ENCODE data around the gene SFTPB.

The SFTPB gene

DNA sequence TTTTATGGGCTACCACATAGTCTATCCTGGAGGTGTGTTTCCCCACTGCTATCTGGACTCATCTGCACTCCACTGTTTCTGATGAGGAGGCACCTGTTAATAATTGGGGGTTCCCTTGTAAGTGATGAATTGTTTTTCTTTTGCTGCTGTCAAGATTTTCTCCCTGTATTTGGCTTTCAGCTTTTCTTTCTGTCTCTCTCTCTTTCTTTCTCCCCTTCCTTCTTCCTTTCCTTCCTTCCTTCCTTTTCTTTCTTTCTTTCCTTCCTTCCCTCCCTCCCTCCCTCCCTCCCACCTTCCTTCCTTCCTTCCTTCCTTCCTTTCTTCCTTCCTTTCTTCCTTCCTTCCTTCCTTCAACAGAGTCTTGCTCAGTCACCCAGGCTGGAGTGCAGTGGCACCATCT lies 35.3 kb upstream of the SFTPB start:
- TF ChIP-seq, protein P1, sequence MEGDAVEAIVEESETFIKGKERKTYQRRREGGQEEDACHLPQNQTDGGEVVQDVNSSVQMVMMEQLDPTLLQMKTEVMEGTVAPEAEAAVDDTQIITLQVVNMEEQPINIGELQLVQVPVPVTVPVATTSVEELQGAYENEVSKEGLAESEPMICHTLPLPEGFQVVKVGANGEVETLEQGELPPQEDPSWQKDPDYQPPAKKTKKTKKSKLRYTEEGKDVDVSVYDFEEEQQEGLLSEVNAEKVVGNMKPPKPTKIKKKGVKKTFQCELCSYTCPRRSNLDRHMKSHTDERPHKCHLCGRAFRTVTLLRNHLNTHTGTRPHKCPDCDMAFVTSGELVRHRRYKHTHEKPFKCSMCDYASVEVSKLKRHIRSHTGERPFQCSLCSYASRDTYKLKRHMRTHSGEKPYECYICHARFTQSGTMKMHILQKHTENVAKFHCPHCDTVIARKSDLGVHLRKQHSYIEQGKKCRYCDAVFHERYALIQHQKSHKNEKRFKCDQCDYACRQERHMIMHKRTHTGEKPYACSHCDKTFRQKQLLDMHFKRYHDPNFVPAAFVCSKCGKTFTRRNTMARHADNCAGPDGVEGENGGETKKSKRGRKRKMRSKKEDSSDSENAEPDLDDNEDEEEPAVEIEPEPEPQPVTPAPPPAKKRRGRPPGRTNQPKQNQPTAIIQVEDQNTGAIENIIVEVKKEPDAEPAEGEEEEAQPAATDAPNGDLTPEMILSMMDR (conservative IDR thresholded peaks at IDR 0.05; ENCODE audit: low read depth): no peak
- no peak for DNase-seq (ENCODE audit: low spot score)
- ChIA-PET CTCF (interaction anchor here (0.7 kb wide), 1 partner anchor 66 kb away, joined by 3 read pairs; no protein-coding TSS in a partner anchor), POLR2A (ENCODE audit: low non-redundant PET) (no interaction called here)
- H3K27ac ChIP-seq: peak overlapping the region; percentile 27; the same call in 1 of the 2 replicates

DNA sequence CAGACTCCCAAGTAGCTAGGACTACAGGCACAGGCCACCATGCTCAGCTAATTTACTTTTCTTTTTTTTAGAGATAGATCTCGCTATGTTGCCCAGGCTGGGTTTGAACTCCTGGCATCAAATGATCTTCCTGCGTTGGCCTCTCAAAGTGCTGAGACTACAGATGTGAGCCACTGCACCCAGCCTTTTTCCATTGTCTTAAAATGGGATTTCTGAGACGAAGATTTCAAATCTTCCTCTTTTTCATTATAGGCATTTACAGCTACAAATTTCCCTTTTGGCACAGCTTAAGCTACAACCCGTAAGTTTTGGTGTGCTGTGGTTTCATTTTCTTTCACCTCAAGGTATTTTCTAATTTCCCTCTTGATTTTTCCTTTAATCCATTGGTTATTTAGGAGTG lies 34.8 kb upstream of the SFTPB start:
- POLR2A ChIA-PET (ENCODE audit: low non-redundant PET): no interaction called here
- CTCF ChIA-PET: interaction anchor here (0.8 kb wide), 1 partner anchor 65 kb away, joined by 4 read pairs; no protein-coding TSS in a partner anchor
- DNase-seq (ENCODE audit: low spot score): no peak

DNA sequence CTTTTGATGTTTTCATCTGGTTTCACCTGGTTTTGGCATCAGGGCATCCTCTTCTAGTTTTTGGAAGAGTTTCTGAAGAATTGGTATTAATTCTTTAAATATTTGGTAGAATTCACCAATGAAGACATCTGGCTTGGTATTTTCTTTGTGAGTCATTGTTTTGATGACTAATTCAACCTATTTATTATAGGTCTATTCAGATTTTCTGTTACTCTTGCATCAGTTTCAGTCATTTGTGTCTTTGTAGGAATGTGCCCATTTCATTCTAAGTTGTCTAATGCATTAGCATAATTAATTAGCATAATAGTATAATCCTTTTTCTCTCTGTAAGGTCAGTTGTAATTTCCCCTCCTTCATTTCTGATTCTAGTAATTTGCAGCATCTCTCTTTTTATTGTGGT lies 34.2 kb upstream of the SFTPB start:
- TF ChIP-seq, protein P1 (conservative IDR thresholded peaks at IDR 0.05; ENCODE audit: low read depth): no peak
- CTCF ChIA-PET: interaction anchor here (0.8 kb wide), 1 partner anchor 65 kb away, joined by 4 read pairs; no protein-coding TSS in a partner anchor
- DNase-seq (ENCODE audit: low spot score): peak; percentile 55
- POLR2A ChIA-PET (ENCODE audit: low non-redundant PET): no interaction called here
- no peak overlapping the region for H3K27ac ChIP-seq

More for the DNA sequence above, 34.8 kb upstream of the SFTPB start:
- no peak overlapping the region for H3K27ac ChIP-seq
- TF ChIP-seq, protein P1 (conservative IDR thresholded peaks at IDR 0.05; ENCODE audit: low read depth): no peak

DNA sequence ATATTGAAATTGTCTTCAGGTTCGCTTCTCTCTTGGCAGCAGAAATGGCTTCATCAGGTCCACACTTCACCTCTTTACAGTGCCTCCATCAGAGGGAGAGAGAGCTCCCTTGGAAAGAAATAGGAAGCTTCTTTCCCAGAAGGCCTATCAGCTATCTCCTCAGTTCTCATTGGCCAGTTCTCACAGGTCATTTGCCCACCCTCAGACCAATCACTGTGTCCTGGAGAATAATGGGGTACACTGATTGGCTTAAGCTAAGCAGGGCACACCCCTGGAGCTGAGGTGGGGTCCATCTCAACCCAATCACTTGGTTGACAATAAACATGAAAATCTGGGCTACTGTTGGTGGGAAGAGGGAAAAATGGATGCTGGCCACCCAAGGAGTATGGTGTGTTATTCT lies 31.3 kb upstream of the SFTPB start:
- TF ChIP-seq, protein P1 (conservative IDR thresholded peaks at IDR 0.05; ENCODE audit: low read depth): no peak
- CTCF ChIA-PET: interaction anchor here (1.0 kb wide), 1 partner anchor 9 kb away, joined by 5 read pairs; no protein-coding TSS in a partner anchor
- no peak for DNase-seq (ENCODE audit: low spot score)
- no peak overlapping the region for H3K27ac ChIP-seq
- POLR2A ChIA-PET (ENCODE audit: low non-redundant PET): no interaction called here

DNA sequence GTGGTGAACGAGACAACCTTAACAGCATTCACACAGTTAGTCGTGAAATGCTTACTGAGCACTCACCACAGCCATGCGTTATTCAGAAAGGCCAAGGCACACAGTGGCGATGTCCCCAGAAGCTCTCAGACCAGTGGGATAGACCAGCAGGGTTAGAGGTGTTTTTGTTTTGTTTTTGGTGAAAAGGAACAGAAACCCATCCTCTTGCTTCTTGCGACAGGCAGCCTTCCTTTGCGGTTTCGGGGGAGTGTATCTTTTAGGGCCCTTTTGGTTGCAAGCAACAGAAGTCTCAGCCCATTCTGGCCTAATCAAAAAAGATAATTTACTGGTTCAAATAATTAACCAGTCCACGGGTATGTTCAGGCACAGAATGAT lies 30.9 kb upstream of the SFTPB start:
- ChIA-PET POLR2A (ENCODE audit: low non-redundant PET) (no interaction called here), CTCF (interaction anchor here (1.0 kb wide), 1 partner anchor 9 kb away, joined by 5 read pairs; no protein-coding TSS in a partner anchor)
- TF ChIP-seq, protein P1 (conservative IDR thresholded peaks at IDR 0.05; ENCODE audit: low read depth): no peak
- DNase-seq (ENCODE audit: low spot score): no peak
- H3K27ac ChIP-seq: no peak overlapping the region

DNA sequence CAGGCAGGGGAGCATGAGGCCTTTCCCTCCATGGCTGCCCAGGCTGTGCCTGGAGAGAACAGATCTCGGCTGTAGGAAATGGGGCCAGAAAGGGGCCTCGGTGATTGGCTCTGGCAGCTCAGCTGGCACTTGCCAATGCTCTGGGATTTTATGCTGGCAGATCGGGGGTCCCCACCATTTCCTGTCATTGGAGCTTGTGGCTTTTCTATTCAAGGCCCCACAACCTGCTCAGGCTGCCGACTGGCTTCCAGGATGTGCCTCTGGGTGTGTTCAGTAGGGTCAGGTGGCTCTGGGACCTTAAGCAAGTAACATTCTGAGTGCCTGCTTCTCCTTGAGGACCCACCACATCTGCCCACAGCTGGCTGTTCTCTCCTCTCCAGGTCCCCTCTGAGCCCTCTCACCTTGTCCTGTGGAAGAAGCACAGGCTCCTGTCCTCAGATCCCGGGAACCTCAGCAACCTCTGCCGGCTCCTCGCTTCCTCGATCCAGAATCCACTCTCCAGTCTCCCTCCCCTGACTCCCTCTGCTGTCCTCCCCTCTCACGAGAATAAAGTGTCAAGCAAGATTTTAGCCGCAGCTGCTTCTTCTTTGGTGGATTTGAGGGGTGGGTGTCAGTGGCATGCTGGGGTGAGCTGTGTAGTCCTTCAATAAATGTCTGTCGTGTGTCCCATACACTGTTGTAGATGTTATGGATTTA lies 30.3 kb upstream of the SFTPB start:
- CTCF ChIA-PET: interaction anchor here (1.0 to 2.2 kb wide), 2 partner anchors 9 to 20 kb away, joined by 5 to 6 read pairs; no protein-coding TSS in a partner anchor
- no peak for DNase-seq (ENCODE audit: low spot score)
- POLR2A ChIA-PET (ENCODE audit: low non-redundant PET): no interaction called here
- no peak overlapping the region for H3K27ac ChIP-seq
- TF ChIP-seq, protein P1 (conservative IDR thresholded peaks at IDR 0.05; ENCODE audit: low read depth): no peak

Data from RWPE1 (cell line).